Bronchial epithelial cell (primary cell): ENCODE data around the gene ZBTB45. TPM values are rescaled to one million over a fixed set of nuclear protein-coding genes. Genes with fewer than 3 reads are reported as not detected.

Experiments
- DNase-seq: peaks from one replicate; pipeline ENCODE4 v3.0.0-alpha.2; 2010; ENCODE audit warnings: low read depth
- FAIRE-seq: peaks from 2 replicates; lab custom pipeline; 2011; peaks lifted over from hg19 to GRCh38; lab: Jason Lieb, UNC
- H3K27me3 ChIP-seq: 2 replicates; pipeline ENCODE4 v1.5.1; 2011; ENCODE audit warnings: low read length; ENCODE audit not compliant: control insufficient read depth, insufficient read depth
- H3K36me3 ChIP-seq: 2 replicates; pipeline ENCODE4 v1.5.1; 2011; ENCODE audit warnings: low read length; ENCODE audit not compliant: control insufficient read depth, insufficient read depth
- H3K4me3 ChIP-seq: 2 replicates; pipeline ENCODE4 v1.5.1; 2011; ENCODE audit warnings: mild to moderate bottlenecking, low read depth, low read length, control low read depth
- CTCF ChIP-seq: IDR thresholded peaks from 2 replicates; pipeline ENCODE4 v1.5.1; 2011; ENCODE audit warnings: mild to moderate bottlenecking, moderate library complexity, low read length, control low read depth, inconsistent platforms; ENCODE audit not compliant: insufficient read depth, severe bottlenecking
- total RNA-seq: library from RNA; depleted of rRNA; stranded (reverse); fragments of >200 nt; gene quantifications from 2 replicates; pipeline ENCODE4 v1.2.1, GENCODE V29; 2014

The ZBTB45 gene
- total RNA-seq, 1 donor from 2014 or later, result 3.4 TPM

GRCh38 chr19:58558623-58559274 is 39.1 kb upstream of the ZBTB45 start:
- DNase-seq, result peak; percentile 96
- TF ChIP-seq CTCF, result no peak
- Histone ChIP-seq H3K27me3 (no peaks in the 10 kb centered on the region), H3K36me3 (peaks cover 9% of the 10 kb centered on the region), H3K4me3 (peak overlapping the region; percentile 89)
- FAIRE-seq, result no peak

DNA sequence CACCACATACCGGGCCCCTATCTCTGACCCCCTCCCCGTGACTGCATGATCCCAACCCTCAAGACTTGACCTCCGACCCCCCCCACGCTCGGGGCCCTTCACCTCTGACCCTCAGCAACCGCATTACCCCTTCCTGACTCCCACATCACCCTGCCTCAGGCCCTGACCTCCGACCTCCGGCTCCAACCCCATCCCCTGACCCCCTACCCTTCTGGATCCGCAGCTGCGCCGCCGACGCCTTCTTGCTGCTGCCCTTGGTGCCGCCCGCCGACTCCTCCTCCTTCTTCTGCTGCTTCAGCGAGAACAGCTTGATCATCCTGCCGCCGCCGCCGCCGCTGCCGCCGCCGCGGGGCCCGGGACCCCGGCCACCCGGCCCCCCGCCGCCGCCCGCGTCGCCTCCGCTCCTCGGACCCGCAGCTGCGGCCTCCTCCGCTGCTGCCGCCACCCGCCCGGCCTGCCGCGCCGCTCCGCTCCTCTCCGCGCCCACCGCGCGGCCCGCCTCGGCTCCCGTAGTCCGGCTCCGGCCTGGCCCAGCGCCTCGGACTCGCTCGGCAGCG is 38.5 kb upstream of the ZBTB45 start, which contains the start of gene UBE2M:
Gene UBE2M (minus strand): TSS at position 546 of the 557 bp plus-strand sequence. CDS start 230 bp downstream, at position 316.
- no peak for DNase-seq
- Histone ChIP-seq H3K27me3 (no peaks in the 10 kb centered on the region), H3K36me3 (peaks cover 11% of the 10 kb centered on the region), H3K4me3 (peak within 1 kb of the TSS; percentile 89)
- no peak for FAIRE-seq
- TF ChIP-seq CTCF, result no peak

GRCh38 chr19:58557221-58558065 is 37.8 kb upstream of the ZBTB45 start:
- FAIRE-seq (no peak), DNase-seq (no peak)

DNA sequence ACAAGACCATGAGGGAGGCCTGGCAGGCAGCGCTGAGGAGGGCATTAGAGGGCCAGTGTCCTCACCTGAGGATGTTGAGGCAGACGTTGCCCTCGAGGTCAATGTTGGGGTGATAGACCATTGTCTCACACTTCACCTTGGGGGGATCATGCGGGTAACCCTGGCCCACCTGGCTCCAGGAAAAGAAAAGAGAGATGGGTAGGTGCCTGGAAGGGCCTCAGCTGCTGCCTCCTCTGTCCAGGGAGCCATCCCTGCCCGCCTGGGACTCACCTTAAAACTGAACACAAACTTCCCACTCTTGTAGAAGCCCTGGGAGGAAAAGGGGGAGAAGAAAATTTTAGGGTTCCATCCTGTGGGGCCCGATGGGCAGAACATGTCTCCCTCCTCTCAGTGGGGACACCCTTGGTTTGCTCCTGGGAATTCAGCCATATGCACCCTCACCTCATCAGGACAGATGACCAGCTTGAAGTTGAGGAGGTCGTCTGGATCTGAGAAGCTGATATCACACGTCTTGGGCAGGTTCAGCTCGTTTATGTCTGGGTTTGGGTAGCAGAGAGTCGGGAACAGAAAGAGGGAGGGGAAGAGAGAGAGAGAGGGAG is 37.1 kb upstream of the ZBTB45 start:
- no peak for DNase-seq
- peak overlapping the region; percentile 89 for H3K4me3 ChIP-seq

More at GRCh38 chr19:58557221-58558065, 37.8 kb upstream of the ZBTB45 start:
- H3K27me3 ChIP-seq, result no peaks in the 10 kb centered on the region
- peaks cover 11% of the 10 kb centered on the region for H3K36me3 ChIP-seq
- peak overlapping the region; percentile 89 for H3K4me3 ChIP-seq
- no peak for TF ChIP-seq CTCF

More for the DNA sequence above, 37.1 kb upstream of the ZBTB45 start:
- no peak for FAIRE-seq
- H3K36me3 ChIP-seq, result peaks cover 16% of the 10 kb centered on the region
- no peak for TF ChIP-seq CTCF
- no peaks in the 10 kb centered on the region for H3K27me3 ChIP-seq
